Measurements from ENCODE around the gene NVL. TPM values are rescaled to one million over a fixed set of nuclear protein-coding genes. Genes with fewer than 3 reads are reported as not detected.
A peak's percentile ranks its signal among the peaks of the same experiment; 100 is the strongest.

NVL gene
- polyA plus RNA-seq (2012; rRNA removed), result 12.4 and 17.5 TPM in 2 replicates
- 13.4 and 15.1 TPM in 2 replicates for polyA plus RNA-seq (2012; cell fraction: cytosol; rRNA removed)
- polyA plus RNA-seq (2012; cell fraction: nucleus; rRNA removed), result 37.1 and 40.5 TPM in 2 replicates

DNA sequence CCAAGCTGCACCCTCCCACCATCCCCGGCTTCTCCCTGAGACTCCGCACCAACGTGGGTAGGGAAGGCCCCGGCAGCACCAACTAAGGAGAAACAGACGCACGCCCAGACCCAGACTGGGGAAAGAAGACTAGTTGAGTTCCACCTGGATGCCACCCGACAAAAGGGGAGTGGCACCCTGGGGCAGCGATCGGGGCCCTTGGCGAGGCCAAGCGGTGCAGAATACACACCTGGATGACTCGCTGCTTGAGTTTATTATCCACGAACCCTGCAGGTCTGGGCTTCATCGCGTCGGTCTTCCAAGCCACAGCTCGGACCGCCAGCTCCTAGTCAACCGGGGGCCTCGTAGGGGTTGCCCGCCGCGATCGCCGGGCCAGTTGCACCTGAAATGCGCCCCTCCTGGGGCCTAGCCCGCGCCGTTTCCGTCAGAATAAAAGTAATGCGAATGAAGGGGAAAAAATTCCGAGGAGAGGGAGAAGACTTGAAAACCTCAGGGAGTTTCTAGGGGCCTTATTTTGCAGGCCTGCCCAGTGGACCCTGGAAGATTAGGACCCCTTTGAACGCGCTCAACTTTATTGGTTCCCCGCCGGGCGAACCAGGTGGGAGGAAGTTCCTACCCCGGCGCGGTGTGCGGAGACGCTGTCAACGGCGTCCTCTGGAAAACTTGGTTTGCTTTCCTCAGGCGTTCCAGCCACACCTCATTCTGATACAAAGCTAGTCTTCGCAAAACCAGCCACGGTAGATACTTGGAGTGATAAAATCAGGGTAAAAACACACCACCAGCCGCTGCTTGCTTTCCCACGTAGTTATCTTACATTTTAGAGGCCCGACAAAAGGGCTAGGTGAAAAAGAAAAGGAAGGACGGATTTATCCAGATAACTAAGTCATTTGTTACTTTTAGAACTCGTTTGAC, at the start of gene NVL:
NVL (minus strand) TSS at position 331 of the 912 bp plus-strand sequence; CDS start at position 286, 45 bp downstream.
- Histone ChIP-seq H3F3A (replicated peaks; ENCODE audit: insufficient read depth) (peaks cover 23% of the 10 kb centered on the region), H3K9me3 (no peaks in the 10 kb centered on the region), H3K4me3 (ENCODE audit: low read depth in 2 of 2, low read length in 1 of 2) (peak within 1 kb of the TSS; percentile 80 to 87), H4K20me1 (ENCODE audit: insufficient read depth) (no peaks in the 10 kb centered on the region), H3K79me2 (ENCODE audit: insufficient read depth) (peaks cover 46% of the 10 kb centered on the region), H3K4me1 (ENCODE audit: control insufficient read depth in 1 of 2, insufficient read depth in 2 of 2, low read depth in 1 of 2, low read length in 1 of 2) (peaks cover 4 to 11% of the 10 kb centered on the region in 2 experiments), H3K27ac (ENCODE audit: low read depth in 2 of 2, low read length in 1 of 2) (peak within 1 kb of the TSS; percentile 89 to 93), H3K4me2 (peak within 1 kb of the TSS; percentile 89), H3K9me2 (no peaks in the 10 kb centered on the region), H2AFZ (ENCODE audit: low read depth) (peak within 1 kb of the TSS; percentile 94), H3K27me3 (ENCODE audit: insufficient read depth) (no peaks in the 10 kb centered on the region), H3K9ac (peak within 1 kb of the TSS; percentile 94), H3K36me3 (replicated peaks in 1 of 2; ENCODE audit: control insufficient read depth in 1 of 2, insufficient read depth in 2 of 2, low read length in 1 of 2) (peaks cover 0 to 4% of the 10 kb centered on the region in 2 experiments)
- ChIA-PET POLR2A (interaction anchor here (0.6 to 0.8 kb wide), 2 partner anchors 24 to 216 kb away, joined by 3 read pairs; partner anchors contain the start of gene FBXO28), CTCF (interaction anchor here (0.9 to 2.2 kb wide), 5 partner anchors 25 to 493 kb away, joined by 3 to 7 read pairs (median 5); no protein-coding TSS in a partner anchor)
- WGBS (ENCODE audit: low lambda C conversion rate), result under 1% methylated on average over 22 of the region's 52 CpGs
- peak; percentile 89 for DNase-seq
- no peak for TF ChIP-seq NFIC (IDR thresholded peaks at IDR 0.05; ENCODE audit: borderline replicate concordance)
- peak; percentile 86; the same call in 1 of the 2 replicates for TF ChIP-seq SIN3A (IDR thresholded peaks at IDR 0.05; ENCODE audit: borderline replicate concordance, low read depth, low read length)
- no peak for TF ChIP-seq NRF1 (IDR thresholded peaks at IDR 0.05; ENCODE audit: low read depth, low read length)
- TF ChIP-seq JUND (IDR thresholded peaks at IDR 0.05), result no peak
- TF ChIP-seq TAF1 (IDR thresholded peaks at IDR 0.05; ENCODE audit: borderline replicate concordance, low read depth, low read length), result peak; percentile 44; the same call in 1 of the 2 replicates
- TF ChIP-seq RXRA (IDR thresholded peaks at IDR 0.05; ENCODE audit: borderline replicate concordance, low read depth), result no peak
- TF ChIP-seq, protein P1, sequence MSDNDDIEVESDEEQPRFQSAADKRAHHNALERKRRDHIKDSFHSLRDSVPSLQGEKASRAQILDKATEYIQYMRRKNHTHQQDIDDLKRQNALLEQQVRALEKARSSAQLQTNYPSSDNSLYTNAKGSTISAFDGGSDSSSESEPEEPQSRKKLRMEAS (IDR thresholded peaks at IDR 0.05; ENCODE audit: low read depth), result peak; percentile 84
- TF ChIP-seq TEAD4 (IDR thresholded peaks at IDR 0.05; ENCODE audit: borderline replicate concordance, insufficient read depth), result no peak
- TF ChIP-seq, protein P2, sequence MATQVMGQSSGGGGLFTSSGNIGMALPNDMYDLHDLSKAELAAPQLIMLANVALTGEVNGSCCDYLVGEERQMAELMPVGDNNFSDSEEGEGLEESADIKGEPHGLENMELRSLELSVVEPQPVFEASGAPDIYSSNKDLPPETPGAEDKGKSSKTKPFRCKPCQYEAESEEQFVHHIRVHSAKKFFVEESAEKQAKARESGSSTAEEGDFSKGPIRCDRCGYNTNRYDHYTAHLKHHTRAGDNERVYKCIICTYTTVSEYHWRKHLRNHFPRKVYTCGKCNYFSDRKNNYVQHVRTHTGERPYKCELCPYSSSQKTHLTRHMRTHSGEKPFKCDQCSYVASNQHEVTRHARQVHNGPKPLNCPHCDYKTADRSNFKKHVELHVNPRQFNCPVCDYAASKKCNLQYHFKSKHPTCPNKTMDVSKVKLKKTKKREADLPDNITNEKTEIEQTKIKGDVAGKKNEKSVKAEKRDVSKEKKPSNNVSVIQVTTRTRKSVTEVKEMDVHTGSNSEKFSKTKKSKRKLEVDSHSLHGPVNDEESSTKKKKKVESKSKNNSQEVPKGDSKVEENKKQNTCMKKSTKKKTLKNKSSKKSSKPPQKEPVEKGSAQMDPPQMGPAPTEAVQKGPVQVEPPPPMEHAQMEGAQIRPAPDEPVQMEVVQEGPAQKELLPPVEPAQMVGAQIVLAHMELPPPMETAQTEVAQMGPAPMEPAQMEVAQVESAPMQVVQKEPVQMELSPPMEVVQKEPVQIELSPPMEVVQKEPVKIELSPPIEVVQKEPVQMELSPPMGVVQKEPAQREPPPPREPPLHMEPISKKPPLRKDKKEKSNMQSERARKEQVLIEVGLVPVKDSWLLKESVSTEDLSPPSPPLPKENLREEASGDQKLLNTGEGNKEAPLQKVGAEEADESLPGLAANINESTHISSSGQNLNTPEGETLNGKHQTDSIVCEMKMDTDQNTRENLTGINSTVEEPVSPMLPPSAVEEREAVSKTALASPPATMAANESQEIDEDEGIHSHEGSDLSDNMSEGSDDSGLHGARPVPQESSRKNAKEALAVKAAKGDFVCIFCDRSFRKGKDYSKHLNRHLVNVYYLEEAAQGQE (IDR thresholded peaks at IDR 0.05; ENCODE audit: low read depth, low read length), result 0 out of 2 replicates have a peak, but pooled peaks have one; percentile 8
- no peak for TF ChIP-seq RAD21 (IDR thresholded peaks at IDR 0.05; ENCODE audit: low read length)
- no peak for TF ChIP-seq GATA2 (CRISPR knock-in tag; IDR thresholded peaks at IDR 0.05)
- TF ChIP-seq TCF12 (IDR thresholded peaks at IDR 0.05), result no peak
- TF ChIP-seq, protein P3, sequence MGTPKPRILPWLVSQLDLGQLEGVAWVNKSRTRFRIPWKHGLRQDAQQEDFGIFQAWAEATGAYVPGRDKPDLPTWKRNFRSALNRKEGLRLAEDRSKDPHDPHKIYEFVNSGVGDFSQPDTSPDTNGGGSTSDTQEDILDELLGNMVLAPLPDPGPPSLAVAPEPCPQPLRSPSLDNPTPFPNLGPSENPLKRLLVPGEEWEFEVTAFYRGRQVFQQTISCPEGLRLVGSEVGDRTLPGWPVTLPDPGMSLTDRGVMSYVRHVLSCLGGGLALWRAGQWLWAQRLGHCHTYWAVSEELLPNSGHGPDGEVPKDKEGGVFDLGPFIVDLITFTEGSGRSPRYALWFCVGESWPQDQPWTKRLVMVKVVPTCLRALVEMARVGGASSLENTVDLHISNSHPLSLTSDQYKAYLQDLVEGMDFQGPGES (IDR thresholded peaks at IDR 0.05; ENCODE audit: low read depth, low read length), result no peak
- TF ChIP-seq, protein P4, sequence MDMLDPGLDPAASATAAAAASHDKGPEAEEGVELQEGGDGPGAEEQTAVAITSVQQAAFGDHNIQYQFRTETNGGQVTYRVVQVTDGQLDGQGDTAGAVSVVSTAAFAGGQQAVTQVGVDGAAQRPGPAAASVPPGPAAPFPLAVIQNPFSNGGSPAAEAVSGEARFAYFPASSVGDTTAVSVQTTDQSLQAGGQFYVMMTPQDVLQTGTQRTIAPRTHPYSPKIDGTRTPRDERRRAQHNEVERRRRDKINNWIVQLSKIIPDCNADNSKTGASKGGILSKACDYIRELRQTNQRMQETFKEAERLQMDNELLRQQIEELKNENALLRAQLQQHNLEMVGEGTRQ (IDR thresholded peaks at IDR 0.05; ENCODE audit: borderline replicate concordance, low read depth, low read length), result no peak
- TF ChIP-seq SMC3 (IDR thresholded peaks at IDR 0.05; ENCODE audit: low read depth, low read length), result peak; percentile 19; the same call in 1 of the 2 replicates
- TF ChIP-seq MEF2A (IDR thresholded peaks at IDR 0.05; ENCODE audit: borderline replicate concordance, low read depth), result no peak
- TF ChIP-seq, protein P5, sequence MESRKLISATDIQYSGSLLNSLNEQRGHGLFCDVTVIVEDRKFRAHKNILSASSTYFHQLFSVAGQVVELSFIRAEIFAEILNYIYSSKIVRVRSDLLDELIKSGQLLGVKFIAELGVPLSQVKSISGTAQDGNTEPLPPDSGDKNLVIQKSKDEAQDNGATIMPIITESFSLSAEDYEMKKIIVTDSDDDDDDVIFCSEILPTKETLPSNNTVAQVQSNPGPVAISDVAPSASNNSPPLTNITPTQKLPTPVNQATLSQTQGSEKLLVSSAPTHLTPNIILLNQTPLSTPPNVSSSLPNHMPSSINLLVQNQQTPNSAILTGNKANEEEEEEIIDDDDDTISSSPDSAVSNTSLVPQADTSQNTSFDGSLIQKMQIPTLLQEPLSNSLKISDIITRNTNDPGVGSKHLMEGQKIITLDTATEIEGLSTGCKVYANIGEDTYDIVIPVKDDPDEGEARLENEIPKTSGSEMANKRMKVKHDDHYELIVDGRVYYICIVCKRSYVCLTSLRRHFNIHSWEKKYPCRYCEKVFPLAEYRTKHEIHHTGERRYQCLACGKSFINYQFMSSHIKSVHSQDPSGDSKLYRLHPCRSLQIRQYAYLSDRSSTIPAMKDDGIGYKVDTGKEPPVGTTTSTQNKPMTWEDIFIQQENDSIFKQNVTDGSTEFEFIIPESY (IDR thresholded peaks at IDR 0.05; ENCODE audit: borderline replicate concordance, low read depth), result 0 out of 2 replicates have a peak, but pooled peaks have one; percentile 16
- TF ChIP-seq, protein P6, sequence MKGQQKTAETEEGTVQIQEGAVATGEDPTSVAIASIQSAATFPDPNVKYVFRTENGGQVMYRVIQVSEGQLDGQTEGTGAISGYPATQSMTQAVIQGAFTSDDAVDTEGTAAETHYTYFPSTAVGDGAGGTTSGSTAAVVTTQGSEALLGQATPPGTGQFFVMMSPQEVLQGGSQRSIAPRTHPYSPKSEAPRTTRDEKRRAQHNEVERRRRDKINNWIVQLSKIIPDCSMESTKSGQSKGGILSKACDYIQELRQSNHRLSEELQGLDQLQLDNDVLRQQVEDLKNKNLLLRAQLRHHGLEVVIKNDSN (IDR thresholded peaks at IDR 0.05; ENCODE audit: borderline replicate concordance, low read depth), result no peak
- TF ChIP-seq ELF1 (IDR thresholded peaks at IDR 0.05), result peak; percentile 67
- TF ChIP-seq, protein P7, sequence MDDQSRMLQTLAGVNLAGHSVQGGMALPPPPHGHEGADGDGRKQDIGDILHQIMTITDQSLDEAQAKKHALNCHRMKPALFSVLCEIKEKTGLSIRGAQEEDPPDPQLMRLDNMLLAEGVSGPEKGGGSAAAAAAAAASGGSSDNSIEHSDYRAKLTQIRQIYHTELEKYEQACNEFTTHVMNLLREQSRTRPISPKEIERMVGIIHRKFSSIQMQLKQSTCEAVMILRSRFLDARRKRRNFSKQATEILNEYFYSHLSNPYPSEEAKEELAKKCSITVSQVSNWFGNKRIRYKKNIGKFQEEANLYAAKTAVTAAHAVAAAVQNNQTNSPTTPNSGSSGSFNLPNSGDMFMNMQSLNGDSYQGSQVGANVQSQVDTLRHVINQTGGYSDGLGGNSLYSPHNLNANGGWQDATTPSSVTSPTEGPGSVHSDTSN (IDR thresholded peaks at IDR 0.05), result no peak
- no peak for TF ChIP-seq YY1 (IDR thresholded peaks at IDR 0.05; ENCODE audit: low read depth)

Data from SK-N-SH (cell line).